ENCODE results near the gene PARD3B. TPM values are rescaled to one million over a fixed set of nuclear protein-coding genes. Genes with fewer than 3 reads are reported as not detected.

The PARD3B gene
- total RNA-seq, 1 experiment from 2014 or later = 2.0 TPM

- Histone ChIP-seq H3K9ac (ENCODE audit: low read length) (no peak overlapping the region), H3K79me2 (ENCODE audit: insufficient read depth, low read length) (no peaks in the 10 kb centered on the region), H3K4me2 (ENCODE audit: low read length) (no peak overlapping the region), H3K4me1 (ENCODE audit: control insufficient read depth in 1 of 2, insufficient read depth in 2 of 2, low read length in 2 of 2) (no peaks in the 10 kb centered on the region), H2AFZ (ENCODE audit: low read depth, low read length, poor library complexity, severe bottlenecking) (no peak overlapping the region), H3K9me3 (ENCODE audit: control insufficient read depth in 1 of 2, insufficient read depth in 1 of 2, low read depth in 1 of 2, low read length in 2 of 2) (no peaks in the 10 kb centered on the region), H3K4me3 (replicated peaks in 1 of 2; ENCODE audit: low read depth in 1 of 2, low read length in 2 of 2) (no peak overlapping the region), H3K9me2 (ENCODE audit: insufficient read depth) (no peaks in the 10 kb centered on the region), H3K36me3 (ENCODE audit: control insufficient read depth in 1 of 2, insufficient read depth in 2 of 2, low read length in 2 of 2) (no peaks in the 10 kb centered on the region), H4K20me1 (ENCODE audit: insufficient read depth) (no peaks in the 10 kb centered on the region; the same call in 1 of the 2 replicates), H3K27me3 (ENCODE audit: insufficient read depth, low read length) (no peaks in the 10 kb centered on the region), H3K27ac (ENCODE audit: low read depth, low read length) (no peak overlapping the region)
- BruUV-seq (replicated peaks) = no TSS peak
- ATAC-seq (no peak), DNase-seq (ENCODE audit: low read depth, low spot score) (no peak)
- no peak for TF ChIP-seq FOSL1 (IDR thresholded peaks at IDR 0.05; ENCODE audit: low read depth)
- TF ChIP-seq SRF (IDR thresholded peaks at IDR 0.05; ENCODE audit: low read depth) = no peak
- no peak for TF ChIP-seq CBX3 (IDR thresholded peaks at IDR 0.05; ENCODE audit: low read depth)
- no peak for TF ChIP-seq ATF3 (IDR thresholded peaks at IDR 0.05)
- no peak for TF ChIP-seq EGR1 (IDR thresholded peaks at IDR 0.05; ENCODE audit: low read depth)
- TF ChIP-seq MAX (IDR thresholded peaks at IDR 0.05) = no peak
- TF ChIP-seq EZH2 (IDR thresholded peaks at IDR 0.05) = no peak
- TF ChIP-seq RAD21 (IDR thresholded peaks at IDR 0.05; ENCODE audit: low read depth) = no peak
- no peak for TF ChIP-seq ZFX (IDR thresholded peaks at IDR 0.05)
- no peak for TF ChIP-seq SIN3A (IDR thresholded peaks at IDR 0.05; ENCODE audit: low read depth)
- TF ChIP-seq YY1 (IDR thresholded peaks at IDR 0.05; ENCODE audit: extremely low read depth, insufficient replicate concordance, low read depth, low read length) = no peak
- no peak for TF ChIP-seq EZH2phosphoT487 (IDR thresholded peaks at IDR 0.05; ENCODE audit: borderline replicate concordance)
- TF ChIP-seq POLR2A (IDR thresholded peaks at IDR 0.05; ENCODE audit: borderline replicate concordance, extremely low read depth, insufficient read depth, insufficient read length) = no peak
- no peak for TF ChIP-seq CTCF (IDR thresholded peaks at IDR 0.05 in 2 of 3, conservative IDR thresholded peaks at IDR 0.05 in 1 of 3; ENCODE audit: borderline replicate concordance in 1 of 3, insufficient read depth in 1 of 3, low read depth in 2 of 3, low read length in 2 of 3)
- TF ChIP-seq CEBPB (IDR thresholded peaks at IDR 0.05; ENCODE audit: low read depth) = no peak
- TF ChIP-seq SP1 (IDR thresholded peaks at IDR 0.05; ENCODE audit: low read depth) = no peak
- no peak for TF ChIP-seq TCF7L2 (IDR thresholded peaks at IDR 0.05; ENCODE audit: borderline replicate concordance, extremely low read depth, insufficient read depth, insufficient read length)
- TF ChIP-seq JUND (IDR thresholded peaks at IDR 0.05) = no peak
- intact Hi-C loops (cut with micrococcal nuclease) = no loop called here
- RAD21 ChIA-PET (ENCODE audit: low non-redundant PET in 1 of 2, low total read pairs in 2 of 2, uncharacterized antibody in 2 of 2, unreplicated experiment in 2 of 2) = no interaction called here
- POLR2A ChIA-PET = no interaction called here
- CTCF ChIA-PET = no interaction called here
Measured at GRCh38 chr2:205017912-205018311, 472.6 kb downstream of the PARD3B start.
